ENCODE measurements around the gene IL20.

The IL20 gene

DNA sequence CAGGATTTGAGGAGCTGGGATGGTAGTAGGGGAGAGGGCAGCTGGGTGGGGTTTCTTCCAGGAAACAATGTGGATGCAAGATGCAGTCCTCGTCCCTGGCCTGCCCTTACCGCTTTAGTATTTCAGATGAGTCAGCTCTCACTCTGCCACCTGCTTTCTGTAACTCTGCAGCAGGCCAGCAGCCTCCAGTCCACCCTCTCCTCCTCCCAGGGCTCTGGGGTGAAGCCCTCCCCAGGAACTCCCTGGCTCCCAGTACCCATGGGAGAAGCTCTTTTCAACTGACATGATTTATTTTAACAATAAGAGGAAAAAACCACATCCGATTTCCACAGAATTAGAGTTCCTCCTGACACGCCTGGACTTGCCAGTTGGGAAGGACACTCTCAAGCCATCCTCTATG, 39.0 kb upstream of the IL20 start:
- Histone ChIP-seq H3K27me3 (ENCODE audit: insufficient read depth, low read depth, severe bottlenecking) (peaks cover 92% of the 10 kb centered on the region), H3K4me3 (ENCODE audit: low read depth, low read length) (no peak overlapping the region), H3K36me3 (no peaks in the 10 kb centered on the region), H3K9me3 (ENCODE audit: severe bottlenecking) (peaks cover 27% of the 10 kb centered on the region), H3K27ac (no peak overlapping the region)
- DNase-seq: peak; percentile 37
- TF ChIP-seq, protein P1, sequence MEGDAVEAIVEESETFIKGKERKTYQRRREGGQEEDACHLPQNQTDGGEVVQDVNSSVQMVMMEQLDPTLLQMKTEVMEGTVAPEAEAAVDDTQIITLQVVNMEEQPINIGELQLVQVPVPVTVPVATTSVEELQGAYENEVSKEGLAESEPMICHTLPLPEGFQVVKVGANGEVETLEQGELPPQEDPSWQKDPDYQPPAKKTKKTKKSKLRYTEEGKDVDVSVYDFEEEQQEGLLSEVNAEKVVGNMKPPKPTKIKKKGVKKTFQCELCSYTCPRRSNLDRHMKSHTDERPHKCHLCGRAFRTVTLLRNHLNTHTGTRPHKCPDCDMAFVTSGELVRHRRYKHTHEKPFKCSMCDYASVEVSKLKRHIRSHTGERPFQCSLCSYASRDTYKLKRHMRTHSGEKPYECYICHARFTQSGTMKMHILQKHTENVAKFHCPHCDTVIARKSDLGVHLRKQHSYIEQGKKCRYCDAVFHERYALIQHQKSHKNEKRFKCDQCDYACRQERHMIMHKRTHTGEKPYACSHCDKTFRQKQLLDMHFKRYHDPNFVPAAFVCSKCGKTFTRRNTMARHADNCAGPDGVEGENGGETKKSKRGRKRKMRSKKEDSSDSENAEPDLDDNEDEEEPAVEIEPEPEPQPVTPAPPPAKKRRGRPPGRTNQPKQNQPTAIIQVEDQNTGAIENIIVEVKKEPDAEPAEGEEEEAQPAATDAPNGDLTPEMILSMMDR (IDR thresholded peaks at IDR 0.05; ENCODE audit: low read depth, low read length): no peak

DNA sequence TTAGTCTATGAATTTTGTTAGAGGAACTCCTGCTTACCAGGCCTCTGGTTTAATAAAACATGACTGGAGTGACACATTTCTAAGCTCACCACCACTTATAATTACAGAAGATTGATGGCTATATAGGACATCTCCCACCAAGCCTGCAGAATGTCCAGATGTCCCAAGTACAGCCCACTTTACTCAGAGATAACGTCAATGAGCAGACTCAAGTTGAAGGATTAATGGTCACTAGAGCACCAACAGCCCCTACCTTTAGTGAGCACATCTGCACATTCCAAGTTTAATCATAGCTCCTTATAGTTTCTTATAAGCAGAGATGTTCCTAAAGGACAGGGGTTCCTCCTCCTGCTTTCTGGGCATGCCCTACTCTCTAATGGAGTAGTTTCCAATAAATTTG, 37.4 kb upstream of the IL20 start:
- TF ChIP-seq, protein P1 (IDR thresholded peaks at IDR 0.05; ENCODE audit: low read depth, low read length): no peak
- no peaks in the 10 kb centered on the region for H3K36me3 ChIP-seq
- H3K27ac ChIP-seq: no peak overlapping the region
- peaks cover 92% of the 10 kb centered on the region for H3K27me3 ChIP-seq (ENCODE audit: insufficient read depth, low read depth, severe bottlenecking)
- H3K9me3 ChIP-seq (ENCODE audit: severe bottlenecking): peaks cover 25% of the 10 kb centered on the region
- DNase-seq: no peak
- H3K4me3 ChIP-seq (ENCODE audit: low read depth, low read length): no peak overlapping the region

DNA sequence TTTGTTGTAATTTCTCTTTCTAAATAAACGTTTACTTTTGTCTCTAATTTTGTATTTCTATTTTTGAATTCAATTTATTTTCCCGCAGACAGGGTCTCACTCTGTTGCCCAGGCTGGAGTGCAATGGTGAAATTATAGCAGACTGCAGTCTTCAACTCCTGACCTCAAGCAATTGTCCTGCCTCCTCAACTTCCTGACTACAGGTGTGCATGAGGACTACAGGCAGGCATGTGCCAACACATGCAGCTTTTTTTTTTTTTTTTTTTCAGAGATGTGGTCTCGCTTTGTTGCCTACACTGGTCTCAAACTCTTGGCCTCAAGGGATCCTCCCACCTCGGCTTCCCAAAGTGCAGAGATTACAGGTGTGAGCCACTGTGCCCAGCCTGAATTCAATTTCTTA, 36.7 kb upstream of the IL20 start:
- TF ChIP-seq, protein P1 (IDR thresholded peaks at IDR 0.05; ENCODE audit: low read depth, low read length): no peak
- Histone ChIP-seq H3K36me3 (no peaks in the 10 kb centered on the region), H3K27me3 (ENCODE audit: insufficient read depth, low read depth, severe bottlenecking) (peaks cover 92% of the 10 kb centered on the region), H3K27ac (no peak overlapping the region), H3K9me3 (ENCODE audit: severe bottlenecking) (peaks cover 25% of the 10 kb centered on the region), H3K4me3 (ENCODE audit: low read depth, low read length) (no peak overlapping the region)
- DNase-seq: no peak

- H3K36me3 ChIP-seq: no peaks in the 10 kb centered on the region
- H3K4me3 ChIP-seq (ENCODE audit: low read depth, low read length): no peak overlapping the region
- peaks cover 92% of the 10 kb centered on the region for H3K27me3 ChIP-seq (ENCODE audit: insufficient read depth, low read depth, severe bottlenecking)
- peaks cover 20% of the 10 kb centered on the region for H3K9me3 ChIP-seq (ENCODE audit: severe bottlenecking)
- TF ChIP-seq, protein P1 (IDR thresholded peaks at IDR 0.05; ENCODE audit: low read depth, low read length): no peak
- no peak overlapping the region for H3K27ac ChIP-seq
- DNase-seq: no peak
Measured at GRCh38 chr1:206829282-206829681, 36.1 kb upstream of the IL20 start.

GRCh38 chr1:206829875-206830274, 35.5 kb upstream of the IL20 start:
- DNase-seq: no peak
- peaks cover 15% of the 10 kb centered on the region for H3K9me3 ChIP-seq (ENCODE audit: severe bottlenecking)
- H3K27me3 ChIP-seq (ENCODE audit: insufficient read depth, low read depth, severe bottlenecking): peaks cover 92% of the 10 kb centered on the region
- no peaks in the 10 kb centered on the region for H3K36me3 ChIP-seq
- H3K4me3 ChIP-seq (ENCODE audit: low read depth, low read length): no peak overlapping the region
- no peak overlapping the region for H3K27ac ChIP-seq
- TF ChIP-seq, protein P1 (IDR thresholded peaks at IDR 0.05; ENCODE audit: low read depth, low read length): no peak

- no peak for DNase-seq
- Histone ChIP-seq H3K27ac (no peak overlapping the region), H3K4me3 (ENCODE audit: low read depth, low read length) (no peak overlapping the region), H3K9me3 (ENCODE audit: severe bottlenecking) (peaks cover 9% of the 10 kb centered on the region), H3K36me3 (no peaks in the 10 kb centered on the region), H3K27me3 (ENCODE audit: insufficient read depth, low read depth, severe bottlenecking) (peaks cover 90% of the 10 kb centered on the region)
- TF ChIP-seq, protein P1 (IDR thresholded peaks at IDR 0.05; ENCODE audit: low read depth, low read length): no peak
Measured at GRCh38 chr1:206831650-206832049, 33.8 kb upstream of the IL20 start.
